ENCODE data around the gene METTL25. TPM values are rescaled to one million over a fixed set of nuclear protein-coding genes. Genes with fewer than 3 reads are reported as not detected.
"Not testable (repeated sequence)": the region's sequence is repeated elsewhere in the genome, so short reads cannot be mapped to it uniquely, and the experiment has no call there.

METTL25 gene
- total RNA-seq, 4 donors from 2014 or later: 11.4 to 24.7 (median 20.0) TPM

DNA sequence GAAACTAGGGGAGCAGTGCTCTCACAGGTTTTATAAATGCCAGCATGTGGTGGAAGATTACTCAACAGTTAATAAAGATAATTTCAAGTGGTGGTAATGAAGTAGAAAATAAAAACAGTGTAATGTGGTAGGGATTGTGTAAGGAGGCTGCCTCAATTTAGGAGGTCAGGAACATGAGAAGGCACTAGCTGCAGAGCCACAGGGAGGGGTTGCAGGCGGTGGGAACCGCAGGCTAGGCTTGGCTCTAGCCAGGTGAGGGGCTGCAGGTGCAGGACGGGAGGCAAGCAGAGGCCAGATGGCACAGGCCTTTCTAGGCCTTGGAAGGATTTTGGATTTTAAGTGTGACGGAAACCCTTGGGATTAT is 768 bp downstream of the METTL25 start:
- Histone ChIP-seq H3K4me3 (peak overlapping the region; percentile 65 to 91 (median 80)), H3K27ac (peak overlapping the region; percentile 89 to 99 (median 91)), H3K27me3 (no peaks in the 10 kb centered on the region), H3K36me3 (peaks cover 0 to 23% (median 0%) of the 10 kb centered on the region in 3 donors), H3K9me3 (no peaks in the 10 kb centered on the region), H3K4me1 (peaks cover 0 to 32% (median 10%) of the 10 kb centered on the region in 4 donors)
- DNase-seq: no peak
- TF ChIP-seq POLR2A (IDR thresholded peaks at IDR 0.05): no peak
- TF ChIP-seq, protein P1, sequence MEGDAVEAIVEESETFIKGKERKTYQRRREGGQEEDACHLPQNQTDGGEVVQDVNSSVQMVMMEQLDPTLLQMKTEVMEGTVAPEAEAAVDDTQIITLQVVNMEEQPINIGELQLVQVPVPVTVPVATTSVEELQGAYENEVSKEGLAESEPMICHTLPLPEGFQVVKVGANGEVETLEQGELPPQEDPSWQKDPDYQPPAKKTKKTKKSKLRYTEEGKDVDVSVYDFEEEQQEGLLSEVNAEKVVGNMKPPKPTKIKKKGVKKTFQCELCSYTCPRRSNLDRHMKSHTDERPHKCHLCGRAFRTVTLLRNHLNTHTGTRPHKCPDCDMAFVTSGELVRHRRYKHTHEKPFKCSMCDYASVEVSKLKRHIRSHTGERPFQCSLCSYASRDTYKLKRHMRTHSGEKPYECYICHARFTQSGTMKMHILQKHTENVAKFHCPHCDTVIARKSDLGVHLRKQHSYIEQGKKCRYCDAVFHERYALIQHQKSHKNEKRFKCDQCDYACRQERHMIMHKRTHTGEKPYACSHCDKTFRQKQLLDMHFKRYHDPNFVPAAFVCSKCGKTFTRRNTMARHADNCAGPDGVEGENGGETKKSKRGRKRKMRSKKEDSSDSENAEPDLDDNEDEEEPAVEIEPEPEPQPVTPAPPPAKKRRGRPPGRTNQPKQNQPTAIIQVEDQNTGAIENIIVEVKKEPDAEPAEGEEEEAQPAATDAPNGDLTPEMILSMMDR (IDR thresholded peaks at IDR 0.05): no peak

GRCh38 chr12:82360834-82361233 is 2.5 kb downstream of the METTL25 start:
- not testable (repeated sequence) for H3K36me3 ChIP-seq, H3K27me3 ChIP-seq, H3K4me3 ChIP-seq, H3K9me3 ChIP-seq, DNase-seq, H3K27ac ChIP-seq
- H3K4me1 ChIP-seq: peaks cover 0 to 27% (median 10%) of the 10 kb centered on the region in 4 donors

- Histone ChIP-seq H3K4me1 (peaks cover 0 to 20% (median 8%) of the 10 kb centered on the region in 4 donors), H3K4me3 (no peak overlapping the region), H3K27me3 (no peaks in the 10 kb centered on the region), H3K9me3 (no peaks in the 10 kb centered on the region), H3K27ac (no peak overlapping the region), H3K36me3 (peaks cover 0 to under 1% (median 0%) of the 10 kb centered on the region in 3 donors)
- no peak for DNase-seq
- TF ChIP-seq, protein P1 (IDR thresholded peaks at IDR 0.05): no peak
- no peak for TF ChIP-seq POLR2A (IDR thresholded peaks at IDR 0.05)
Observed at GRCh38 chr12:82361461-82361915, 3.2 kb downstream of the METTL25 start.

DNA sequence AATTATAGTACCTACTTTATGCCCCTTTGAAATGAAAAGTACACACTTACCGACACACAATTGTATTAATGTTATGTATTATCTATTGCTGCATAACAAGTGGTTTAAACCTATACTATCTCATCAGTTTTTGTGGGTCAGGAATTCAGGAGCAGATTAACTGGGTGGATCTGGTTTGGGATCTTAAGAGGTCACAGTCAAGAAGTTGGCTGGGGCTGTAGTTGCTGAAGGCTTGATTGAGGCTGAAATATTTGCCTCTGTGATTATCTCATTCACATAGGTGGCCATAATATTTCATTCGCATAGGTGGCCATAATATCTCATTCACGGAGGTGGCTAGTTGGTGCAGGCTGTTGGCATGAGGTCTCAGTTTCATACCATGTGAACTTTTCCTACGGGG is 5.7 kb downstream of the METTL25 start:
- TF ChIP-seq, protein P1 (IDR thresholded peaks at IDR 0.05): no peak
- no peak for TF ChIP-seq POLR2A (IDR thresholded peaks at IDR 0.05)
- Histone ChIP-seq H3K9me3 (no peaks in the 10 kb centered on the region), H3K36me3 (no peaks in the 10 kb centered on the region), H3K27me3 (no peaks in the 10 kb centered on the region), H3K27ac (no peak overlapping the region), H3K4me3 (no peak overlapping the region), H3K4me1 (peaks cover 0 to 10% (median 2%) of the 10 kb centered on the region in 4 donors)
- DNase-seq: no peak

GRCh38 chr12:82366197-82366596 is 7.9 kb downstream of the METTL25 start:
- no peak for DNase-seq
- H3K9me3 ChIP-seq: no peaks in the 10 kb centered on the region
- H3K4me3 ChIP-seq: no peak overlapping the region
- TF ChIP-seq POLR2A (IDR thresholded peaks at IDR 0.05): no peak
- TF ChIP-seq, protein P1 (IDR thresholded peaks at IDR 0.05): no peak
- H3K27me3 ChIP-seq: no peaks in the 10 kb centered on the region
- no peaks in the 10 kb centered on the region for H3K36me3 ChIP-seq
- no peak overlapping the region for H3K27ac ChIP-seq
- no peaks in the 10 kb centered on the region for H3K4me1 ChIP-seq

DNA sequence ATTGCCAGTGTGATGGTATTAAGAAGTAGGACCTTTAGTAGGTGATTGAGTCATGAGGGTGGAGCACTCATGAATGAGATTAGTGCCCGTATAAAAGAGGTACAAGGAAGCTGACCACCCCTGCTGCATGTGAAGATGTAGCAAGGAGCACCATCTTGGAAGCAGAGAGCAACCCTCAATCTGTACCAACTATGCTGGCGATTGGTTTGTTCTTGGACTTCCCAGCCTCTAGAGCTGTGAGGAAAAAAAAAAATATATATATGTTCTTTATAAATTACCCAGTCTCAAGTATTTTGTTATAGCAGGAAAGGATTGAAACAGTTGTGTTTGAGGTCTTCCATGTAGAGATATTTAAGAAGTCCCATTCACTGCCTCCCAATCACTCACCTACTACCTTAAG is 16.9 kb downstream of the METTL25 start:
- Histone ChIP-seq H3K27ac (no peak overlapping the region), H3K4me1 (no peaks in the 10 kb centered on the region), H3K27me3 (no peaks in the 10 kb centered on the region), H3K9me3 (no peaks in the 10 kb centered on the region), H3K4me3 (no peak overlapping the region), H3K36me3 (peaks cover 0 to 6% (median 0%) of the 10 kb centered on the region in 3 donors)
- DNase-seq: no peak
- TF ChIP-seq POLR2A (IDR thresholded peaks at IDR 0.05): no peak
- TF ChIP-seq, protein P1 (IDR thresholded peaks at IDR 0.05): no peak
